Vagina (tissue), 2 donors: ENCODE measurements around the gene MAST4.

ENCODE experiments used
- POLR2A ChIP-seq, 2 donors: fragments of 450-650 bp; IDR thresholded peaks; one replicate each; pipeline ENCODE4 v1.6.1; 2017; ENCODE audit warnings: antibody characterized with exemption in 2 of 2, mild to moderate bottlenecking in 2 of 2, moderate library complexity in 2 of 2
- POLR2AphosphoS5 ChIP-seq, 2 donors: sonication (generic); formaldehyde crosslinking; IDR thresholded peaks; one replicate each; pipeline ENCODE4 v1.9.0; 2017; ENCODE audit warnings: antibody characterized with exemption in 2 of 2, mild to moderate bottlenecking in 2 of 2, low read depth in 1 of 2; ENCODE audit not compliant: insufficient read depth in 1 of 2
- TF ChIP-seq, protein P1 (sequence below), 3 experiments: fragments of 450-650 bp in 2 of 3; fragments of 200-600 bp in 1 of 3; sonication (generic) in 1 of 3; IDR thresholded peaks; one replicate each; pipeline ENCODE4 v1.5.1; 2017 to 2019; ENCODE audit warnings: antibody characterized with exemption in 3 of 3, mild to moderate bottlenecking in 2 of 3, moderate library complexity in 2 of 3

DNA sequence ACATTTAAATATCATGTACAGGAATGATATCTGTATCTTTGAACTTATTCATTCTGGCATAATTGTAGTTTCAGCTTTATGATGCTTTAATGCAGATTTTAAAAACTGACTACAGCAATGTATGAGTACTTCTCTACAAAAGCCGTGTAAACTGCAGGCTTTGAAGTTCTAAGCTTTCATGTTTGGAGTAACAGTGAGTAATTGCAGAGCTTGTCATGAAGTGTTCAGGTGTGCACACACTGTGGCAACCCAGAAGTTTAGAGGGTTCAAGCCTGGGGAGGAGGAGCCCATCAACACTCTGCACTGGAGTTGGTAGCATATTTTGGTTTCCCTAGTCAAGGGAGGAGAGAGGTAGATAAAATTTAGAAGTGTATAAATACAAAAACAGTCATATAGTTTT, 469.5 kb downstream of the MAST4 start:
- no peak for TF ChIP-seq POLR2A (IDR thresholded peaks at IDR 0.05)
- TF ChIP-seq, protein P1, sequence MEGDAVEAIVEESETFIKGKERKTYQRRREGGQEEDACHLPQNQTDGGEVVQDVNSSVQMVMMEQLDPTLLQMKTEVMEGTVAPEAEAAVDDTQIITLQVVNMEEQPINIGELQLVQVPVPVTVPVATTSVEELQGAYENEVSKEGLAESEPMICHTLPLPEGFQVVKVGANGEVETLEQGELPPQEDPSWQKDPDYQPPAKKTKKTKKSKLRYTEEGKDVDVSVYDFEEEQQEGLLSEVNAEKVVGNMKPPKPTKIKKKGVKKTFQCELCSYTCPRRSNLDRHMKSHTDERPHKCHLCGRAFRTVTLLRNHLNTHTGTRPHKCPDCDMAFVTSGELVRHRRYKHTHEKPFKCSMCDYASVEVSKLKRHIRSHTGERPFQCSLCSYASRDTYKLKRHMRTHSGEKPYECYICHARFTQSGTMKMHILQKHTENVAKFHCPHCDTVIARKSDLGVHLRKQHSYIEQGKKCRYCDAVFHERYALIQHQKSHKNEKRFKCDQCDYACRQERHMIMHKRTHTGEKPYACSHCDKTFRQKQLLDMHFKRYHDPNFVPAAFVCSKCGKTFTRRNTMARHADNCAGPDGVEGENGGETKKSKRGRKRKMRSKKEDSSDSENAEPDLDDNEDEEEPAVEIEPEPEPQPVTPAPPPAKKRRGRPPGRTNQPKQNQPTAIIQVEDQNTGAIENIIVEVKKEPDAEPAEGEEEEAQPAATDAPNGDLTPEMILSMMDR (IDR thresholded peaks at IDR 0.05): no peak
- TF ChIP-seq POLR2AphosphoS5 (IDR thresholded peaks at IDR 0.05; ENCODE audit: insufficient read depth in 1 of 2, low read depth in 1 of 2): no peak
